Measurements from ENCODE around the gene CEP19. TPM values are rescaled to one million over a fixed set of nuclear protein-coding genes. Genes with fewer than 3 reads are reported as not detected.
A peak's percentile ranks its signal among the peaks of the same experiment; 100 is the strongest.

The CEP19 gene
- total and polyA plus RNA-seq, 9 donors = 1.4 to 2.6 (median 2.1) TPM

- no peak overlapping the region for H3K4me3 ChIP-seq (ENCODE audit: low read length)
- no peaks in the 10 kb centered on the region for H3K27me3 ChIP-seq (ENCODE audit: control insufficient read depth, insufficient read depth, low read length)
- no peaks in the 10 kb centered on the region for H3K4me1 ChIP-seq (ENCODE audit: control insufficient read depth, insufficient read depth, low read length)
- WGBS (ENCODE audit: insufficient coverage) = no CpG with 5 or more reads among the region's 1 CpG
- no peak overlapping the region for H3K27ac ChIP-seq (ENCODE audit: low read length)
- H3K9me3 ChIP-seq (replicated peaks; ENCODE audit: control insufficient read depth, low read depth, low read length) = no peaks in the 10 kb centered on the region
- no peak for DNase-seq
- H3K36me3 ChIP-seq (ENCODE audit: control insufficient read depth, insufficient read depth, low read length) = no peaks in the 10 kb centered on the region
These were observed 17.8 kb downstream of the CEP19 start for GRCh38 chr3:196694202-196694638.

- Histone ChIP-seq H3K27ac (ENCODE audit: low read length) (no peak overlapping the region), H3K9me3 (replicated peaks; ENCODE audit: control insufficient read depth, low read depth, low read length) (no peaks in the 10 kb centered on the region), H3K27me3 (ENCODE audit: control insufficient read depth, insufficient read depth, low read length) (no peaks in the 10 kb centered on the region), H3K4me1 (ENCODE audit: control insufficient read depth, insufficient read depth, low read length) (no peaks in the 10 kb centered on the region), H3K4me3 (ENCODE audit: low read length) (no peak overlapping the region), H3K36me3 (ENCODE audit: control insufficient read depth, insufficient read depth, low read length) (no peaks in the 10 kb centered on the region)
- no peak for DNase-seq
- WGBS (ENCODE audit: insufficient coverage) = 69% methylated on average over 5 of the region's 8 CpGs
These were observed 20.7 kb downstream of the CEP19 start for GRCh38 chr3:196691386-196691785.

GRCh38 chr3:196689941-196690660 lies 21.9 kb downstream of the CEP19 start:
- Histone ChIP-seq H3K27me3 (ENCODE audit: control insufficient read depth, insufficient read depth, low read length) (peaks cover 2% of the 10 kb centered on the region), H3K4me1 (ENCODE audit: control insufficient read depth, insufficient read depth, low read length) (peaks cover under 1% of the 10 kb centered on the region), H3K27ac (ENCODE audit: low read length) (no peak overlapping the region), H3K36me3 (ENCODE audit: control insufficient read depth, insufficient read depth, low read length) (no peaks in the 10 kb centered on the region), H3K4me3 (ENCODE audit: low read length) (no peak overlapping the region), H3K9me3 (replicated peaks; ENCODE audit: control insufficient read depth, low read depth, low read length) (no peaks in the 10 kb centered on the region)
- DNase-seq = no peak
- 81% methylated on average over 13 of the region's 17 CpGs for WGBS (ENCODE audit: insufficient coverage)

- Histone ChIP-seq H3K27ac (ENCODE audit: low read length) (no peak overlapping the region), H3K4me3 (ENCODE audit: low read length) (no peak overlapping the region), H3K4me1 (ENCODE audit: control insufficient read depth, insufficient read depth, low read length) (peaks cover 3% of the 10 kb centered on the region), H3K36me3 (ENCODE audit: control insufficient read depth, insufficient read depth, low read length) (no peaks in the 10 kb centered on the region), H3K9me3 (replicated peaks; ENCODE audit: control insufficient read depth, low read depth, low read length) (no peaks in the 10 kb centered on the region), H3K27me3 (ENCODE audit: control insufficient read depth, insufficient read depth, low read length) (peaks cover 2% of the 10 kb centered on the region)
- peak; percentile 59 for DNase-seq
- 71% methylated on average over 1 of the region's 5 CpGs for WGBS (ENCODE audit: insufficient coverage)
These were observed 23.7 kb downstream of the CEP19 start for GRCh38 chr3:196688349-196688748.

DNA sequence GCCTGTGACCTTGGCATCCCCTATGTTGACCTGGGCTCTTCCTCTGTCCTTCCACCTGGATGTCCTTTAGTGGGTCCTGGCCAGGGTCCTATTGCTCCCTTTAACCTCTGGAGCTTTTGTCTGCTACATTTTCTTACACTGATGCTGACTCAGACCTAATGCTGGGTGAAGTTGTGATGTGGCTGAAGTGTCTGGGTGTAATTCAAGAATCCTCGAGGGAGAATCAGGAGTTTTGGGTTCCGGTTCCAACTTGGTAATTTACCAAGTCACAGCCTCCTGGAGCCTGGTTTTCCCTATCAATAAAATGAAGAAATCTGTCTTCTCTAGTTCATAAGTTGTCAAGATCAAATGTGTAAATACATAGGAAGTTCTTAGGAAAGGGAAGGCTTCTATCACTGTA lies 25.6 kb downstream of the CEP19 start:
- WGBS (ENCODE audit: insufficient coverage) = no CpG with 5 or more reads among the region's 2 CpGs
- no peak overlapping the region for H3K27ac ChIP-seq (ENCODE audit: low read length)
- H3K4me3 ChIP-seq (ENCODE audit: low read length) = no peak overlapping the region

GRCh38 chr3:196684548-196685407 lies 27.3 kb downstream of the CEP19 start:
- no peak overlapping the region for H3K27ac ChIP-seq (ENCODE audit: low read length)
- peak; percentile 79 for DNase-seq
- no peaks in the 10 kb centered on the region for H3K9me3 ChIP-seq (replicated peaks; ENCODE audit: control insufficient read depth, low read depth, low read length)
- no peaks in the 10 kb centered on the region for H3K36me3 ChIP-seq (ENCODE audit: control insufficient read depth, insufficient read depth, low read length)
- H3K4me1 ChIP-seq (ENCODE audit: control insufficient read depth, insufficient read depth, low read length) = peaks cover 3% of the 10 kb centered on the region
- H3K27me3 ChIP-seq (ENCODE audit: control insufficient read depth, insufficient read depth, low read length) = peaks cover 2% of the 10 kb centered on the region
- H3K4me3 ChIP-seq (ENCODE audit: low read length) = no peak overlapping the region
- 17% methylated on average over 12 of the region's 24 CpGs for WGBS (ENCODE audit: insufficient coverage)

More for the DNA sequence above, 25.6 kb downstream of the CEP19 start:
- Histone ChIP-seq H3K27me3 (ENCODE audit: control insufficient read depth, insufficient read depth, low read length) (peaks cover 2% of the 10 kb centered on the region), H3K4me1 (ENCODE audit: control insufficient read depth, insufficient read depth, low read length) (peaks cover 3% of the 10 kb centered on the region), H3K9me3 (replicated peaks; ENCODE audit: control insufficient read depth, low read depth, low read length) (no peaks in the 10 kb centered on the region), H3K36me3 (ENCODE audit: control insufficient read depth, insufficient read depth, low read length) (no peaks in the 10 kb centered on the region)
- no peak for DNase-seq

GRCh38 chr3:196677931-196678330 lies 34.1 kb downstream of the CEP19 start:
- Histone ChIP-seq H3K27ac (ENCODE audit: low read length) (no peak overlapping the region), H3K9me3 (replicated peaks; ENCODE audit: control insufficient read depth, low read depth, low read length) (no peaks in the 10 kb centered on the region), H3K36me3 (ENCODE audit: control insufficient read depth, insufficient read depth, low read length) (no peaks in the 10 kb centered on the region), H3K27me3 (ENCODE audit: control insufficient read depth, insufficient read depth, low read length) (no peaks in the 10 kb centered on the region), H3K4me1 (ENCODE audit: control insufficient read depth, insufficient read depth, low read length) (no peaks in the 10 kb centered on the region), H3K4me3 (ENCODE audit: low read length) (no peak overlapping the region)
- no CpG with 5 or more reads among the region's 1 CpG for WGBS (ENCODE audit: insufficient coverage)
- DNase-seq = no peak

GRCh38 chr3:196677353-196677752 lies 34.7 kb downstream of the CEP19 start:
- H3K36me3 ChIP-seq (ENCODE audit: control insufficient read depth, insufficient read depth, low read length) = no peaks in the 10 kb centered on the region
- H3K9me3 ChIP-seq (replicated peaks; ENCODE audit: control insufficient read depth, low read depth, low read length) = no peaks in the 10 kb centered on the region
- H3K4me1 ChIP-seq (ENCODE audit: control insufficient read depth, insufficient read depth, low read length) = no peaks in the 10 kb centered on the region
- no peak overlapping the region for H3K4me3 ChIP-seq (ENCODE audit: low read length)
- no peaks in the 10 kb centered on the region for H3K27me3 ChIP-seq (ENCODE audit: control insufficient read depth, insufficient read depth, low read length)
- DNase-seq = no peak
- WGBS (ENCODE audit: insufficient coverage) = no CpG with 5 or more reads among the region's 1 CpG
- H3K27ac ChIP-seq (ENCODE audit: low read length) = no peak overlapping the region

- Histone ChIP-seq H3K4me1 (ENCODE audit: control insufficient read depth, insufficient read depth, low read length) (no peaks in the 10 kb centered on the region), H3K9me3 (replicated peaks; ENCODE audit: control insufficient read depth, low read depth, low read length) (no peaks in the 10 kb centered on the region), H3K36me3 (ENCODE audit: control insufficient read depth, insufficient read depth, low read length) (no peaks in the 10 kb centered on the region), H3K27ac (ENCODE audit: low read length) (no peak overlapping the region), H3K4me3 (ENCODE audit: low read length) (no peak overlapping the region), H3K27me3 (ENCODE audit: control insufficient read depth, insufficient read depth, low read length) (no peaks in the 10 kb centered on the region)
- no peak for DNase-seq
- no CpG with 5 or more reads among the region's 3 CpGs for WGBS (ENCODE audit: insufficient coverage)
These were observed 38.4 kb downstream of the CEP19 start for GRCh38 chr3:196673632-196674031.

DNA sequence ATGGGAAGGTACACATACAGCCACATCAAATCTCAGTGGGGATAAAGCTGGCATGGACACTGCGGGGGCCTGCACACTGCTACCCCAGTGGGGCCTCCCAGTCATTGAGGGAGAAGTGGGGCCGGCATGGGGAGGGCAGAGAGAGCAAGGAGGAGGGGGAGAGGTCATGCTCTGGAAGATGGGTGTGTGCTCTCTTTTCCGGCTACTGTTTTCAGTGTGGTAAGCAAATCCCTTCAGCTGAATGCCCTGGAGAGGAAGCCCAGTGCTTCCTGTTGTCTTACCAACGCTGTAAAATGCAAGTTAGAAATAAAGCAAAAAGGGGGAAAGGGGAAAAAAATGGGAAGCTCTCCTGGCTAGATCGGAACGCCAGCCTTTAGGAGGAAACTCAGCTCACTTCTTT lies 41.7 kb downstream of the CEP19 start:
- no peaks in the 10 kb centered on the region for H3K9me3 ChIP-seq (replicated peaks; ENCODE audit: control insufficient read depth, low read depth, low read length)
- no peaks in the 10 kb centered on the region for H3K27me3 ChIP-seq (ENCODE audit: control insufficient read depth, insufficient read depth, low read length)
- H3K4me3 ChIP-seq (ENCODE audit: low read length) = no peak overlapping the region
- H3K4me1 ChIP-seq (ENCODE audit: control insufficient read depth, insufficient read depth, low read length) = peaks cover 7% of the 10 kb centered on the region
- 14% methylated on average over 4 of the region's 6 CpGs for WGBS (ENCODE audit: insufficient coverage)
- H3K27ac ChIP-seq (ENCODE audit: low read length) = peak overlapping the region; percentile 55
- DNase-seq = peak; percentile 73
- no peaks in the 10 kb centered on the region for H3K36me3 ChIP-seq (ENCODE audit: control insufficient read depth, insufficient read depth, low read length)

Measured in muscle of leg (tissue), 11 donors.